ENCODE measurements around the gene TMPRSS2.

TMPRSS2 gene

GRCh38 chr21:41481191-41481590 is 26.8 kb downstream of the TMPRSS2 start:
- no peak for DNase-seq (ENCODE audit: low read depth, low spot score)

GRCh38 chr21:41480086-41480690 is 27.8 kb downstream of the TMPRSS2 start:
- no peak for DNase-seq (ENCODE audit: low read depth, low spot score)

DNA sequence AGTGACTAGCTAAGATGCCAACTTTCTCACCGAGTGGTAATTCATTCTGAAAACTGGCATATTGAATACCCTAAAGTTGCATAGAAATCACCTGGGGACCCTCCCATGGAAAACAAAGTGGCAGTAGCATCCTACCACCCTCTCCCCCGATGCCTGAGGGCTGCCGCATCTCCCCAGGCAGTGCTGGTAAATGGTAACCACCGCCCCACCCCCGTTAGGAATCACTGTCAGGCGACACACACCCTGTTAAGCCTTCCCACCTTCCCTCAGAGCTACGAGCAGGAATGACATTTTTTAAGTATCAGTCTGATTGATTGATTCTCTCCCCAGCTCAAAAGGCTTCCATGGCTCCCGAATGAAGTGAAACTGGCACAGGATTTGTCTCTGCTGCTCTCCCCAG is 28.3 kb downstream of the TMPRSS2 start:
- DNase-seq (ENCODE audit: low read depth, low spot score): no peak

DNA sequence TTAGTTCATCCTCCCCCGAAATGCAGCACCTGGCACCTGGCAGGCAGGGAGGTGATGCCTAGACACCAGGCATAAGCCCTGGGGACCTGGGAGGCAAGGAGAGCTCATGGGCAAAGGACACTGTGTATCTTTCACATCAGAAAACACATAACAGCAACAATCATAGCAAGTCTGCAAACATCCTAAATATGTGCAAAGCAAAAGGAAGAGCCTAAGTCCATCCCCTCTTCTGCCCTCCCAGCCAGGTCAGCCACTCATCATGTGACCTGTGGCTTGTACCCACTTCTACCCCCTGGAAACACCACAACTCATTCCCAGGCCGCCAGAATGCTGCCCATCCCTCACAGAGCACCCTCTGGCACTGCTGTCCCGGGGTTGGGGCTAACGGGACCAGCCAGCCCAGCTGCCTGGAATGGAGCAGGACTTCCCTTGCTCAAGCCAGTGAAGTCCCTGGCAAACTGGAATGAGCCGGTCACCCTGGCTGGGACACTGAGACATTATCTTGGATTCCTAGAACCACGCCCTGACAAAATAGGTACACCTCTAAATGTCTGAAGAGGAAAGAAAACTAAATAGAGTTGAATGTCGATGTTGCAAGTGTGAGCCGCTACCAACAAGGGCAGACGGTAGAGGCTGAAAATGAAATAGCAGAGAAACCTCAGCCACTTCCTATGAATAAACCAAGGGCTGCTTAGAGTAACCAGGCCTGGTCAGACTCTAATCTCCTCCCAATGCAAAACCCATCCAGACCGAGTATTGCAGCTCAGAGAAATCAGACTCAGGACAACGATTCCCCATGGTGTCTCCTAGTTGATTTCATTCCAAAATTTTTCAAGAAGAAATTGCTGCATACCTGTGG is 29.4 kb downstream of the TMPRSS2 start:
- peak; percentile 32 for DNase-seq (ENCODE audit: low read depth, low spot score)

GRCh38 chr21:41477641-41478318 is 30.2 kb downstream of the TMPRSS2 start:
- peak; percentile 83 for DNase-seq (ENCODE audit: low read depth, low spot score)

DNA sequence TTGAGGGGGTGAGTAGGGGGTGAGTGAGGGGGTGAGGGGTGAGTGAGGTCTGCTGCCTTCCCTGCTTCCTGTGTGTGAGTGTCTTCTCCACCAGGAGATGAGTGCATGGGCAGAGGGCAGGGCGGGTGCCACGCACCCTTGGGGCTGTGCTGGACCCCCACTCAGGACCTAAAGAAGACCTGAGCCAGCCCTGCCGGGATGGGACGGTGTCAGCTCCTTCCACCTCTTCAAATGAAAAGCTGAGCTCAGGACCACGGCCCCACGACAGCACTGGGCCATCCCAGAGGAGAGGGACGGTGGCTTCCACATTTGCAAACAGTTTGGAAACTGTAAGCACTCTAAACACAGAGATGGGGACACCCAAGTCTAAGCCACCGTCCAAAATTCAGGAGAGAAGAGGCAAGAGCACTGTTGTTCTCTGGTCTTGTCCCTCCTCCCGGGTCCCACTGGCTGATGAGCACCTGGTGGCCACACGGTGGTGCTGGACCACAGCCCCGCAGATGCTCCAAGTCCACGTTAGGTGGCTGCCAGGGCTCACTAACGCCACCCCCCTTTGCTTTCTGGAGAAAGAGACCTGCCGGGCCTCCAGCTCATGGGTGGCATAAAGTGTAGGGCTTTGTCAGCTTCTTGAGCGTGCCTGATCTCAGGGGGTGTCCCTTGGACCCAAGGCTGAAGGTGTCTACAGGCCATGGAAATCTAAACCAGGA is 32.1 kb downstream of the TMPRSS2 start:
- DNase-seq (ENCODE audit: low read depth, low spot score): no peak

GRCh38 chr21:41472753-41473548 is 35.0 kb downstream of the TMPRSS2 start:
- no peak for DNase-seq (ENCODE audit: low read depth, low spot score)

- no peak for DNase-seq (ENCODE audit: low read depth, low spot score)
Observed at GRCh38 chr21:41470054-41470453, 37.9 kb downstream of the TMPRSS2 start.

DNA sequence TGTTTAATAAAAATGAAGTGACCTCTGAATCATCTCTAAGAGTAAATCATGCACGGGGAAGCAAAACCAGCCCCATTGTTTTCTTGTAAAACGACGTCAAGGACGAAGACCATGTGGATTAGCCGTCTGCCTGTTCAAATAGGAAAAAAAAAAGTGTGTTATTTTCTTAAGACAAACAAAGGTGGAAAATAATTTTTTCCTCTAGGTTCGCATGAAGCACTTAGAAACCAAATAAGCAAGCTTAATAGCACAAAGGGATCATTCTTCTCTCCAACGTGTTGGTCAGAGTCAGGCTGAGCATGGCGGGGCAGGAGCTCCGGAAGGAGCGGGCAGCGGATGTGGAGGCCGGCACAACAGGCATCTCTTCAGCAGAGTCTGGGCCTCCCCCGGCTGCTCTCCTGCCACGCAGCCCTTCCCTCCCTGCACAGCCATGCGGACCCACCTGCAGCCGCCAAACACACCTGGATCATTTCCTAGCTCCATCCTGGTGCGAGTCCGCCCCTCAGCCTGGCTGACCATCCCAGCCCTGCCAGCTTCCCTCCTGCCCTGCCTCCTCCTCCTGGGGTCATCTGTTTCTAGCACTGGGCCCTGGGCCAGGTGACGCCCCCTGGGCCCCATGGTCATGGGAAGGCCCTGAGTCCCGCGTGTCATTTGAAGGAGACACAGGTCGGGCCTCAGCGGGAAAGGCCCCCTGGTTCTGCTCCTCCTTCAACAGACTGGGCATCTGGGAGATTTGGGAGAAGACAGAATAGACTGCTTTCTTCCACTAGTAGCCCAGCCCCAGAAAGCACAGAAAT is 41.7 kb downstream of the TMPRSS2 start:
- no peak for DNase-seq (ENCODE audit: low read depth, low spot score)

DNA sequence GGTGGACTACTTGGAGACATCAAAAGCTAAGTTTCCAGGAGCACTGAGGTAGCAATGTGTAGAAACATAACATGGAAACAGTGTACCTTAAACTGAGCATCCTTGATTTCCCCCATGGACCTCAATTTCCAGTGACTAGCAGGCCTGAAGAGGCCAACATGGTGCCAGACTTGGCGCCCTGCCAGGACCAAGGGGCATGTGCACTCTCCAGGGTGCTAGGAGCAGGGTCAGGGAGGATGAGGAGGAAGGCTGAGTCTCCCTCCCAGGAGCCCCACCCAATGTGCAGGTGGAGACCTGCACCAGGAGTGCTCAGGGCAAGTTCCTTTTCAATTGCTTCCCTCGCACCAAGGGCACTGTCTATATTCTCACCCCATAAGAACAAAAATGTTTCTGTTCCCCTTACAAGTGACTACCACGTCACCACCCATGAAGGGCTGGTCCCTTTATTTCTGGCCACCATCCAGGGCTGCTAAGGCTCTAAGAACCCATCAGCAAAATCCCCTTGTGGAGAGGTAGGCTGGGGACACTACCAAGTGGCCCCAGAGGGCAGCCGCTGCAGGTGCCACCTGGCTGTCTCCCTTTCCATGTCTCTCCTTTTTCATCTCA is 42.7 kb downstream of the TMPRSS2 start:
- DNase-seq (ENCODE audit: low read depth, low spot score): no peak

DNA sequence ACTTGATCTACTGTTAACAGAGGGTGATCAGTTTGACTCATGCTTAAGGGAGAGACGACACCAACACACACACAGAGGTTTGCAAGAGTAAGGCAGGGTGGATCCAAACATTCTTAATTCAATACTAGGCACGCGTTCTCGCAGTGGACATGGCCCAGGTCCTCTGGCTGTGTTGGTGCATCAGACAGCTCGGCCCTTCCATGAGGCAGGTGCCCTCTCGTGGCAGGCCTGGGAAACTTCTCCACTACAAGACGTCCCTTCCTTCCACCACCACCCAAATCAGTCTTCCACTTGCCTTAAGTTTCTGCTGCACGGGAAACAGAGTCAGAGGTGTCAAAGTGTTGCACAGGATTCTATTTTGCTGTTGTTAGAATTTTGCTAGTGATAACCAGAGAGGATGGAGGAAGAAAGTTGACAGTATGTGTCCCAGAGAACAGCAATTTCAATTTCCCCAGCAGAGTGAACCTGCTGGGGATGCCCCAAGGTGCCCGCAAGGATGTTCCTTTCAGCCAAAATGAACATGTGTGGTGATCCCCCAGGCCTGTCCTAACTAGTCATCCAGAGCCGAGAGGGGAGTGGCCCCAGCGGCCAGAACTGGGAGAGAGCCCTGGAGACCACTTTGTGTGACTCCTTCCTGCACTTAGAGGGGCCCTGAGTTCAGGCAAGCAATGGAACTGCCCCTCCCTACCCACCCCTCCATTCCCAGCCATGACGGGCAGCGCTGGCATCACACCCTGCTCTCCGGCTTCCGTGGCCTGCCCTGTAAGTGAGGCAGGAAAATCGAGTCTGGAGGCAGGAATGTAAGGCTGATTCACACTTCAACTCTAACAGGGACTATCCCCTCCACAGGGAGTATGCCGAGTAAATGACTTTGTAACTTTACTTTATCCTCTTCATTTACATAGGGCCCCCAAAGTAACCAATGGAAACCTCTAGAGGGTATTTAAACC is 47.1 kb downstream of the TMPRSS2 start:
- DNase-seq (ENCODE audit: low read depth, low spot score): peak; percentile 73

GRCh38 chr21:41459884-41460534 is 47.9 kb downstream of the TMPRSS2 start:
- no peak for DNase-seq (ENCODE audit: low read depth, low spot score)

DNA sequence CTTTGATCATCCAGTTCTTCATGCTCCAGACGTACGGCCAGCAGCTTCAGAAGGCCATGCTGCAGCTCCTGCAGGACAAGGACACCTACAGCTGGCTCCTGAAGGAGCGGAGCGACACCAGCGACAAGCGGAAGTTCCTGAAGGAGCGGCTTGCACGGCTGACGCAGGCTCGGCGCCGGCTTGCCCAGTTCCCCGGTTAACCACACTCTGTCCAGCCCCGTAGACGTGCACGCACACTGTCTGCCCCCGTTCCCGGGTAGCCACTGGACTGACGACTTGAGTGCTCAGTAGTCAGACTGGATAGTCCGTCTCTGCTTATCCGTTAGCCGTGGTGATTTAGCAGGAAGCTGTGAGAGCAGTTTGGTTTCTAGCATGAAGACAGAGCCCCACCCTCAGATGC is 49.4 kb downstream of the TMPRSS2 start:
- DNase-seq (ENCODE audit: low read depth, low spot score): no peak

DNA sequence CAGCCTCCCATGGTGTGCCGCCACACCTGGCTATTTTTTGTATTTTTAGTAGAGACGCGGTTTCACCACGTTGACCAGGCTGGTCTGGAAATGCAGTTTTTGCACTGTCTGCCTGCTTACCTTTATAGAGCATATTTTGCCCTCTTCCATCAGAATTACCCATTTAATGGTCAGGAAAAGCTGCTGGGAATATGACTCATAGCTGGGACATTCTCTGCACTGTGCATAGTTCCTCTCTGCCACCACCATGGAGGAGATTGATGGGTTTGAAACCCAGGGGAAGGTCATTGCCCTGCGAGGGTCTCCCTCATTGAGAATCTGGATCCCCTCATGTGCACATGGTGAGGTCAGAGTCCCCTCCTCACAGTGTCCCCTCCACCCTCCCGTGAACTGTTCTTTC is 49.8 kb downstream of the TMPRSS2 start:
- DNase-seq (ENCODE audit: low read depth, low spot score): no peak

- no peak for DNase-seq (ENCODE audit: low read depth, low spot score)
Observed at GRCh38 chr21:41453761-41454160, 54.2 kb downstream of the TMPRSS2 start.

DNA sequence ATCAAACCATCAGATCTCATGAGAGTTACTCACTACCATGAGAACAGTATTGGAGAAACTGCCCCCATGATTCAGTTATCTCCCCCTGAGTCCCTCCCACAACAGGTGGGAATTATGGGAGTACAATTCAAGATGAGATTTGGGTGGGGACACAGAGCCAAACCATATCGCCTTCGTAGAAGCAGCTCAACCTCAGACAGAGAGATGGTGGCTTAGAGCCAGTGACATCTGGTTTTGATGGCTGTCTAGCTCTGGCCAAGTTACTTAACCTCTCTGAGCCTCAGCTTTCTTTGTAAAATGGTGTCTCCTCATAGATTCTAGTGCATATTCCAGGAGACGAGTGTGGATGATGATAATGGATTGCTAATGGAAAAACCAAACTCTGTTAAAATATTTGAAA is 54.8 kb downstream of the TMPRSS2 start:
- no peak for DNase-seq (ENCODE audit: low read depth, low spot score)

DNA sequence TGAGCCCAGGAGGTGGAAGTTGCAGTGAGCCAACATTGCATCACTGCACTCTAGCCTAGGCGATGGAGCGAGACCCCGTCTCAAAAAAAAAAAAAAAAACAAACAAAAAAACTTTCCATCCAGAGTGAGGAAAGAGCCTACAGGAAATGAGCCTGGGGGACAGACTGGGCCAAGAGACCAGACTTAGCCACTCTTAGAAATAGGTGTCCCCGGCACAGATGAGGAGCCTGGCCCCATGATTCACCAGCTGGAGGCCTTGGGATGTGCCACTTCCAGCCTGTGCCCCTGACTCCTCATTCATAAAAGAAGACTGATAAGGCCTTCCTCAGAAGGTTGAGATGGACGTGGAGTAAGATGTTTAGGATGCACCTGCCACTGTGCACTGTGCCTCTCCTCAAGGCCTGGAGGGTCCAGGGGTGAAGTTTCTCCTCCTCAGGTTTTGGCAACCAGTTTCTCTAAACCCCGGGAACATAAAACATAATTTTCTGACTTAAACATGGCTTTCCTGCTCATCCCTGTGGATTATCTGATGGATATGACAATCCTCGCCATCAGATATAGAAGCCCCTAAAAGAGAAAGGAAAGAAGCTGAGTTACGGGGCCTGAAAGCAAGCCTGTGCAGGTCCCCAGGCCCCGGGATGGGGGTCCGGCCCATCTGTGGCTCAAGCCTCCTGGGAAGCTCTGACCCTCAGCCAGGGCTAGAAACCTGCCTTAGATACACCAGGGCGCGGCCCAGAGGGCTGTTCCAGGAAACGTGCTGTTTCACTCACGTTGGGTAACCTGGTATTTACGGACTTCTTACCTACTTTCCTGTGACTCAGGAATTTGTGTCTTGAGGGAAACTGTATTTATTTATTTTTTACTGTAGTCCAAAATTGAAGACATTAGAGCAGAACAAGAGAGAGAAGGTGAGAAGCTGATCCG is 55.9 kb downstream of the TMPRSS2 start:
- DNase-seq (ENCODE audit: low read depth, low spot score): no peak

All from ELF-1 (cell line).